ENCODE measurements around the gene FCF1. TPM values are rescaled to one million over a fixed set of nuclear protein-coding genes. Genes with fewer than 3 reads are reported as not detected.

Gene FCF1
- total RNA-seq, 1 donor from 2014 or later = 61.6 TPM

GRCh38 chr14:74785056-74785613, 72.2 kb downstream of the FCF1 start:
- H3K27me3 Mint-ChIP-seq (ENCODE audit: unreplicated experiment) = no peaks in the 10 kb centered on the region
- no peak overlapping the region for H3K27ac Mint-ChIP-seq (ENCODE audit: unreplicated experiment)
- H3K36me3 Mint-ChIP-seq (ENCODE audit: unreplicated experiment) = peaks cover 53% of the 10 kb centered on the region
- H3K4me3 Mint-ChIP-seq (ENCODE audit: unreplicated experiment) = no peak overlapping the region
- no peaks in the 10 kb centered on the region for H3K9me3 Mint-ChIP-seq (ENCODE audit: unreplicated experiment)
- H3K4me1 Mint-ChIP-seq (ENCODE audit: unreplicated experiment) = peaks cover 5% of the 10 kb centered on the region
- DNase-seq (ENCODE audit: extremely low spot score, unreplicated experiment) = no peak
- TF ChIP-seq, protein P1, sequence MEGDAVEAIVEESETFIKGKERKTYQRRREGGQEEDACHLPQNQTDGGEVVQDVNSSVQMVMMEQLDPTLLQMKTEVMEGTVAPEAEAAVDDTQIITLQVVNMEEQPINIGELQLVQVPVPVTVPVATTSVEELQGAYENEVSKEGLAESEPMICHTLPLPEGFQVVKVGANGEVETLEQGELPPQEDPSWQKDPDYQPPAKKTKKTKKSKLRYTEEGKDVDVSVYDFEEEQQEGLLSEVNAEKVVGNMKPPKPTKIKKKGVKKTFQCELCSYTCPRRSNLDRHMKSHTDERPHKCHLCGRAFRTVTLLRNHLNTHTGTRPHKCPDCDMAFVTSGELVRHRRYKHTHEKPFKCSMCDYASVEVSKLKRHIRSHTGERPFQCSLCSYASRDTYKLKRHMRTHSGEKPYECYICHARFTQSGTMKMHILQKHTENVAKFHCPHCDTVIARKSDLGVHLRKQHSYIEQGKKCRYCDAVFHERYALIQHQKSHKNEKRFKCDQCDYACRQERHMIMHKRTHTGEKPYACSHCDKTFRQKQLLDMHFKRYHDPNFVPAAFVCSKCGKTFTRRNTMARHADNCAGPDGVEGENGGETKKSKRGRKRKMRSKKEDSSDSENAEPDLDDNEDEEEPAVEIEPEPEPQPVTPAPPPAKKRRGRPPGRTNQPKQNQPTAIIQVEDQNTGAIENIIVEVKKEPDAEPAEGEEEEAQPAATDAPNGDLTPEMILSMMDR (IDR thresholded peaks at IDR 0.05) = no peak

GRCh38 chr14:74786796-74787315, 73.9 kb downstream of the FCF1 start:
- H3K27me3 Mint-ChIP-seq (ENCODE audit: unreplicated experiment) = no peaks in the 10 kb centered on the region
- no peaks in the 10 kb centered on the region for H3K9me3 Mint-ChIP-seq (ENCODE audit: unreplicated experiment)
- TF ChIP-seq, protein P1 (IDR thresholded peaks at IDR 0.05) = no peak
- no peak for DNase-seq (ENCODE audit: extremely low spot score, unreplicated experiment)
- H3K27ac Mint-ChIP-seq (ENCODE audit: unreplicated experiment) = no peak overlapping the region
- H3K4me1 Mint-ChIP-seq (ENCODE audit: unreplicated experiment) = peaks cover 6% of the 10 kb centered on the region
- H3K36me3 Mint-ChIP-seq (ENCODE audit: unreplicated experiment) = peaks cover 44% of the 10 kb centered on the region
- H3K4me3 Mint-ChIP-seq (ENCODE audit: unreplicated experiment) = no peak overlapping the region

Other genes with a start within 250 kb of the FCF1 start
- gene NPC2, start 219.8 kb upstream of the FCF1 start, total RNA-seq = 524 and 529 TPM in 2 replicates
- gene ISCA2, start 219.4 kb upstream of the FCF1 start, total RNA-seq = 22.4 and 26.3 TPM in 2 replicates
- gene LTBP2, start 100.9 kb upstream of the FCF1 start, total RNA-seq = 377 and 379 TPM in 2 replicates
- 45.6 and 47.7 TPM in 2 replicates for gene AREL1, start 64 bp upstream of the FCF1 start, total RNA-seq
- gene YLPM1, start 50.2 kb downstream of the FCF1 start, total RNA-seq = 88.3 and 88.4 TPM in 2 replicates
- gene PROX2, start 163.0 kb downstream of the FCF1 start, total RNA-seq = not detected in 2 replicates
- gene DLST, start 168.8 kb downstream of the FCF1 start, total RNA-seq = 101 and 107 TPM in 2 replicates
- 0.65 and 0.97 TPM in 2 replicates for gene RPS6KL1, start 210.1 kb downstream of the FCF1 start, total RNA-seq
- 3.5 and 3.9 TPM in 2 replicates for gene PGF, start 242.5 kb downstream of the FCF1 start, total RNA-seq

Data from osteocyte (in vitro differentiated cells).